HCT116 (cell line): ENCODE data around the gene TOPBP1. TPM values are rescaled to one million over a fixed set of nuclear protein-coding genes. Genes with fewer than 3 reads are reported as not detected.

Experiments used
- ATAC-seq: fragments of 200-7000 bp; cut with Tn5 transposase; 2 replicates; pipeline ENCODE4 v1.9.1; 2020; ENCODE audit warnings: mild to moderate bottlenecking, moderate library complexity
- BruUV-seq: library from RNA; stranded (reverse); fragments of 400-500 nt; replicated peaks from 2 replicates; lab custom pipeline; 2021; lab: Mats Ljungman, UMichigan
- CTCF ChIA-PET: fragments of 300-600 bp; sonication (Branson Sonifier 250); formaldehyde crosslinking; loops from one replicate; lab custom pipeline; 2021; ENCODE audit warnings: antibody characterized with exemption; lab: Charles Lee
- POLR2A ChIA-PET: fragments of 300-600, 350-600 bp; sonication (Branson Sonifier 250); formaldehyde crosslinking; loops from one replicate; lab custom pipeline; 2021; ENCODE audit warnings: antibody characterized with exemption; lab: Charles Lee
- RAD21 ChIA-PET, 2 experiments: fragments of 300-600 bp; sonication (Branson Sonifier 250); formaldehyde crosslinking; loops; one replicate each; lab custom pipeline; 2023; ENCODE audit warnings: low total read pairs in 2 of 2; ENCODE audit not compliant: uncharacterized antibody in 2 of 2, unreplicated experiment in 2 of 2, low non-redundant PET in 1 of 2; lab: Charles Lee
- DNase-seq: peaks from one replicate; pipeline ENCODE4 v3.0.0-alpha.2; 2010; ENCODE audit warnings: low read depth, low spot score
- H2AFZ ChIP-seq: fragments of 200-600 bp; shearing (Covaris generic), sonication (generic); 2 replicates; pipeline ENCODE4 v1.6.1; 2017; ENCODE audit warnings: low read depth, mixed run types, mixed read lengths, antibody characterized with exemption, low read length; ENCODE audit not compliant: poor library complexity, severe bottlenecking
- H3K27ac ChIP-seq: 2 replicates; pipeline ENCODE4 v1.5.1; 2012; ENCODE audit warnings: low read depth, low read length
- H3K27me3 ChIP-seq: fragments of 200-600 bp; sonication (generic); 2 replicates; pipeline ENCODE4 v1.6.1; 2016; ENCODE audit warnings: mixed run types, low read length, mixed read lengths; ENCODE audit not compliant: insufficient read depth
- H3K36me3 ChIP-seq, 2 experiments: fragments of 200-500 bp in 1 of 2; fragments of 200-600 bp in 1 of 2; sonication (Bioruptor generic) in 1 of 2; sonication (generic) in 1 of 2; 2 replicates each; pipeline versions ENCODE4 v1.5.1 to v1.6.1; 2014 to 2016; ENCODE audit warnings: low read length in 2 of 2, inconsistent platforms in 1 of 2, mixed read lengths in 1 of 2, mixed run types in 1 of 2; ENCODE audit not compliant: insufficient read depth in 2 of 2, control insufficient read depth in 1 of 2
- H3K4me1 ChIP-seq, 2 experiments: fragments of 200-600 bp in 1 of 2; sonication (generic) in 1 of 2; 2 replicates each; pipeline versions ENCODE4 v1.5.1 to v1.6.1; 2012 to 2017; ENCODE audit warnings: low read length in 2 of 2, inconsistent platforms in 1 of 2, mild to moderate bottlenecking in 1 of 2, mixed read lengths in 1 of 2, mixed run types in 1 of 2, moderate library complexity in 1 of 2; ENCODE audit not compliant: insufficient read depth in 2 of 2, control insufficient read depth in 1 of 2
- H3K4me2 ChIP-seq: fragments of 200-600 bp; sonication (generic); 2 replicates; pipeline ENCODE4 v1.6.1; 2017; ENCODE audit warnings: mixed run types, low read length, mixed read lengths
- H3K4me3 ChIP-seq, 2 experiments: fragments of 200-600 bp in 1 of 2; sonication (generic) in 1 of 2; replicated peaks in 1 of 2; 2 replicates each; pipeline ENCODE4 v1.5.1; 2011 to 2016; ENCODE audit warnings: low read length in 2 of 2, control low read depth in 1 of 2, low read depth in 1 of 2, mild to moderate bottlenecking in 1 of 2, mixed read lengths in 1 of 2, mixed run types in 1 of 2
- H3K79me2 ChIP-seq: fragments of 200-600 bp; sonication (generic); 2 replicates; pipeline ENCODE4 v1.6.1; 2017; ENCODE audit warnings: mild to moderate bottlenecking, mixed run types, low read length, moderate library complexity, mixed read lengths; ENCODE audit not compliant: insufficient read depth
- H3K9ac ChIP-seq: fragments of 200-600 bp; sonication (generic); 2 replicates; pipeline ENCODE4 v1.6.1; 2016; ENCODE audit warnings: low read length, mixed read lengths
- H3K9me2 ChIP-seq: fragments of 200-600 bp; sonication (generic), shearing (Covaris generic); 2 replicates; pipeline ENCODE4 v1.6.1; 2017; ENCODE audit warnings: mixed run types, mild to moderate bottlenecking, moderate library complexity; ENCODE audit not compliant: insufficient read depth
- H3K9me3 ChIP-seq, 2 experiments: fragments of 200-500 bp in 1 of 2; fragments of 200-600 bp in 1 of 2; sonication (Bioruptor generic) in 1 of 2; sonication (generic) in 1 of 2; 2 replicates each; pipeline ENCODE4 v1.6.1; 2014 to 2017; ENCODE audit warnings: low read length in 2 of 2, mixed read lengths in 2 of 2, inconsistent platforms in 1 of 2, low read depth in 1 of 2, mild to moderate bottlenecking in 1 of 2, mixed run types in 1 of 2, moderate library complexity in 1 of 2; ENCODE audit not compliant: control insufficient read depth in 1 of 2, insufficient read depth in 1 of 2
- H4K20me1 ChIP-seq: fragments of 200-600 bp; sonication (generic), shearing (Covaris generic); 2 replicates; pipeline ENCODE4 v1.6.1; 2017; ENCODE audit warnings: mixed run types, mild to moderate bottlenecking, moderate library complexity; ENCODE audit not compliant: insufficient read depth
- ATF3 ChIP-seq: IDR thresholded peaks from 2 replicates; pipeline ENCODE4 v1.6.1; 2012
- EGR1 ChIP-seq: IDR thresholded peaks from 2 replicates; pipeline ENCODE4 v1.6.1; 2012; ENCODE audit warnings: low read depth
- EZH2 ChIP-seq: fragments of 200-600 bp; sonication (generic); IDR thresholded peaks from 2 replicates; pipeline ENCODE4 v1.6.1; 2017; ENCODE audit warnings: antibody characterized with exemption, mixed run types
- FOSL1 ChIP-seq: IDR thresholded peaks from 2 replicates; pipeline ENCODE4 v1.6.1; 2012; ENCODE audit warnings: low read depth
- SIN3A ChIP-seq: IDR thresholded peaks from 2 replicates; pipeline ENCODE4 v1.6.1; 2012; ENCODE audit warnings: low read depth
- SRF ChIP-seq: IDR thresholded peaks from 2 replicates; pipeline ENCODE4 v1.6.1; 2012; ENCODE audit warnings: low read depth
- TCF7L2 ChIP-seq: IDR thresholded peaks from 2 replicates; pipeline ENCODE4 v1.7.0; 2011; ENCODE audit warnings: borderline replicate concordance, inconsistent platforms; ENCODE audit not compliant: insufficient read depth, insufficient read length; ENCODE audit errors: extremely low read depth
- intact Hi-C: fragments of 100-400 bp; cut with micrococcal nuclease; formaldehyde crosslinking; loops from 2 replicates; pipeline ENCODE4 v1.10.0; 2022
- total RNA-seq: library from RNA; stranded (reverse); gene quantifications from one replicate; pipeline ENCODE4 v1.2.1, GENCODE V29; 2021; ENCODE audit not compliant: unreplicated experiment
- TF ChIP-seq, protein P1 (sequence below): IDR thresholded peaks from 2 replicates; pipeline ENCODE4 v1.6.1; 2012; ENCODE audit warnings: low read depth

Gene TOPBP1
- total RNA-seq, 1 experiment from 2014 or later = 42.2 TPM

GRCh38 chr3:133595341-133595740 is 66.4 kb downstream of the TOPBP1 start:
- no peak overlapping the region for H3K9ac ChIP-seq
- peak; percentile 32; the same call in 1 of the 2 replicates for ATAC-seq
- no peak for TF ChIP-seq SIN3A
- TF ChIP-seq FOSL1 = no peak
- TF ChIP-seq ATF3 = no peak
- TF ChIP-seq EZH2 = no peak
- TF ChIP-seq TCF7L2 = no peak
- no peak for TF ChIP-seq SRF
- TF ChIP-seq, protein P1, sequence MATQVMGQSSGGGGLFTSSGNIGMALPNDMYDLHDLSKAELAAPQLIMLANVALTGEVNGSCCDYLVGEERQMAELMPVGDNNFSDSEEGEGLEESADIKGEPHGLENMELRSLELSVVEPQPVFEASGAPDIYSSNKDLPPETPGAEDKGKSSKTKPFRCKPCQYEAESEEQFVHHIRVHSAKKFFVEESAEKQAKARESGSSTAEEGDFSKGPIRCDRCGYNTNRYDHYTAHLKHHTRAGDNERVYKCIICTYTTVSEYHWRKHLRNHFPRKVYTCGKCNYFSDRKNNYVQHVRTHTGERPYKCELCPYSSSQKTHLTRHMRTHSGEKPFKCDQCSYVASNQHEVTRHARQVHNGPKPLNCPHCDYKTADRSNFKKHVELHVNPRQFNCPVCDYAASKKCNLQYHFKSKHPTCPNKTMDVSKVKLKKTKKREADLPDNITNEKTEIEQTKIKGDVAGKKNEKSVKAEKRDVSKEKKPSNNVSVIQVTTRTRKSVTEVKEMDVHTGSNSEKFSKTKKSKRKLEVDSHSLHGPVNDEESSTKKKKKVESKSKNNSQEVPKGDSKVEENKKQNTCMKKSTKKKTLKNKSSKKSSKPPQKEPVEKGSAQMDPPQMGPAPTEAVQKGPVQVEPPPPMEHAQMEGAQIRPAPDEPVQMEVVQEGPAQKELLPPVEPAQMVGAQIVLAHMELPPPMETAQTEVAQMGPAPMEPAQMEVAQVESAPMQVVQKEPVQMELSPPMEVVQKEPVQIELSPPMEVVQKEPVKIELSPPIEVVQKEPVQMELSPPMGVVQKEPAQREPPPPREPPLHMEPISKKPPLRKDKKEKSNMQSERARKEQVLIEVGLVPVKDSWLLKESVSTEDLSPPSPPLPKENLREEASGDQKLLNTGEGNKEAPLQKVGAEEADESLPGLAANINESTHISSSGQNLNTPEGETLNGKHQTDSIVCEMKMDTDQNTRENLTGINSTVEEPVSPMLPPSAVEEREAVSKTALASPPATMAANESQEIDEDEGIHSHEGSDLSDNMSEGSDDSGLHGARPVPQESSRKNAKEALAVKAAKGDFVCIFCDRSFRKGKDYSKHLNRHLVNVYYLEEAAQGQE = no peak
- TF ChIP-seq EGR1 = no peak
- TF ChIP-seq, all 23 proteins: peak for 0
- no peak overlapping the region for H3K4me3 ChIP-seq
- H3K9me3 ChIP-seq = no peaks in the 10 kb centered on the region
- no peaks in the 10 kb centered on the region for H3K79me2 ChIP-seq
- H3K27ac ChIP-seq = no peak overlapping the region
- no peak for DNase-seq
- no peaks in the 10 kb centered on the region for H3K9me2 ChIP-seq
- H2AFZ ChIP-seq = no peak overlapping the region
- BruUV-seq = no TSS peak
- ChIA-PET CTCF (no interaction called here), POLR2A (interaction anchor here (0.6 kb wide), 1 partner anchor 17 kb away, joined by 3 read pairs; no protein-coding TSS in a partner anchor), RAD21 (no interaction called here)
- no peaks in the 10 kb centered on the region; a peak in 1 of 4 replicates for H3K36me3 ChIP-seq
- no peaks in the 10 kb centered on the region for H3K27me3 ChIP-seq
- intact Hi-C loops = no loop called here
- peaks cover 6 to 21% of the 10 kb centered on the region in 2 experiments; a peak in 3 of 4 replicates for H3K4me1 ChIP-seq
- peak overlapping the region; percentile 30; the same call in 1 of the 2 replicates for H3K4me2 ChIP-seq
- H4K20me1 ChIP-seq = no peaks in the 10 kb centered on the region
